ENCODE results near the gene TRAF1. TPM values are rescaled to one million over a fixed set of nuclear protein-coding genes. Genes with fewer than 3 reads are reported as not detected.

Gene TRAF1
- polyA plus RNA-seq, 1 donor from 2014 or later, result 1.3 TPM

DNA sequence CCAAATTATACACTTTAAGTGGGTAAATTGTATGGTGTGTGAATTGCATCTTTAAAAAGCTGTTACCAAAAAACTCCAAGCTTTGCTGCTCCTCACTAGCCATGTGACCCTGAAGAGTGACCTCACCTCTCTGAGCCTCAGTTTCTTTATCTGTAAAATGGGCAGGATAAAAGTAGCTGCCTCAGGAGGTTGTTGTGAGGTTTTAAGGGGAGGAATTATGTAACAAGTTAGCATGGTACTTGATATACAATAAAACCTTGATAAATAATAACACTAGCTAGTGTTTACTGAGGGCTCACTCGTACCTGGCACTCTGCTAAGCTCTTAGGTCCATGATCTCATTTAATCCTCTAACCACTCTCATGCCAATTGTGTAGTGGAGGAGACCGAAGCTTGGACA is 30.6 kb downstream of the TRAF1 start:
- Mint-ChIP-seq H3K4me3 (no peak overlapping the region), H3K36me3 (no peaks in the 10 kb centered on the region), H3K4me1 (peaks cover 28 to 35% (median 32%) of the 10 kb centered on the region in 3 donors), H3K9me3 (no peaks in the 10 kb centered on the region), H3K27ac (no peak overlapping the region), H3K27me3 (no peaks in the 10 kb centered on the region)

GRCh38 chr9:120894321-120895148 is 32.1 kb downstream of the TRAF1 start:
- no peaks in the 10 kb centered on the region for H3K36me3 Mint-ChIP-seq
- peaks cover 22 to 32% (median 31%) of the 10 kb centered on the region in 3 donors for H3K4me1 Mint-ChIP-seq
- no peak overlapping the region for H3K27ac Mint-ChIP-seq
- no peaks in the 10 kb centered on the region for H3K27me3 Mint-ChIP-seq
- H3K9me3 Mint-ChIP-seq, result no peaks in the 10 kb centered on the region
- no peak overlapping the region for H3K4me3 Mint-ChIP-seq

- Mint-ChIP-seq H3K27ac (peak overlapping the region in 2 of 3 donors; percentile 19 to 90), H3K36me3 (no peaks in the 10 kb centered on the region), H3K9me3 (no peaks in the 10 kb centered on the region), H3K4me1 (peaks cover 22 to 32% (median 32%) of the 10 kb centered on the region in 3 donors), H3K27me3 (no peaks in the 10 kb centered on the region), H3K4me3 (peak overlapping the region in 2 of 4 donors; percentile 36 to 85)
Measured at GRCh38 chr9:120893611-120894307, 32.8 kb downstream of the TRAF1 start.

- Mint-ChIP-seq H3K27ac (peak overlapping the region; percentile 19 to 90 (median 49)), H3K27me3 (no peaks in the 10 kb centered on the region), H3K9me3 (no peaks in the 10 kb centered on the region), H3K4me1 (peaks cover 22 to 32% (median 32%) of the 10 kb centered on the region in 3 donors), H3K36me3 (no peaks in the 10 kb centered on the region), H3K4me3 (peak overlapping the region; percentile 0 to 85 (median 50))
Measured at GRCh38 chr9:120892748-120893610, 33.6 kb downstream of the TRAF1 start.

- Mint-ChIP-seq H3K36me3 (no peaks in the 10 kb centered on the region), H3K27ac (peak overlapping the region; percentile 6 to 90 (median 49)), H3K27me3 (no peaks in the 10 kb centered on the region), H3K4me1 (peaks cover 22 to 31% (median 29%) of the 10 kb centered on the region in 3 donors), H3K4me3 (peak overlapping the region; percentile 0 to 69 (median 46)), H3K9me3 (no peaks in the 10 kb centered on the region)
Measured at GRCh38 chr9:120891884-120892747, 34.5 kb downstream of the TRAF1 start.

- H3K36me3 Mint-ChIP-seq, result no peaks in the 10 kb centered on the region
- no peaks in the 10 kb centered on the region for H3K27me3 Mint-ChIP-seq
- peak overlapping the region in 1 of 4 donors; percentile 61 for H3K4me3 Mint-ChIP-seq
- peaks cover 22 to 26% (median 24%) of the 10 kb centered on the region in 3 donors for H3K4me1 Mint-ChIP-seq
- H3K27ac Mint-ChIP-seq, result peak overlapping the region in 2 of 3 donors; percentile 6 to 90
- H3K9me3 Mint-ChIP-seq, result no peaks in the 10 kb centered on the region
Measured at GRCh38 chr9:120891245-120891883, 35.2 kb downstream of the TRAF1 start.

DNA sequence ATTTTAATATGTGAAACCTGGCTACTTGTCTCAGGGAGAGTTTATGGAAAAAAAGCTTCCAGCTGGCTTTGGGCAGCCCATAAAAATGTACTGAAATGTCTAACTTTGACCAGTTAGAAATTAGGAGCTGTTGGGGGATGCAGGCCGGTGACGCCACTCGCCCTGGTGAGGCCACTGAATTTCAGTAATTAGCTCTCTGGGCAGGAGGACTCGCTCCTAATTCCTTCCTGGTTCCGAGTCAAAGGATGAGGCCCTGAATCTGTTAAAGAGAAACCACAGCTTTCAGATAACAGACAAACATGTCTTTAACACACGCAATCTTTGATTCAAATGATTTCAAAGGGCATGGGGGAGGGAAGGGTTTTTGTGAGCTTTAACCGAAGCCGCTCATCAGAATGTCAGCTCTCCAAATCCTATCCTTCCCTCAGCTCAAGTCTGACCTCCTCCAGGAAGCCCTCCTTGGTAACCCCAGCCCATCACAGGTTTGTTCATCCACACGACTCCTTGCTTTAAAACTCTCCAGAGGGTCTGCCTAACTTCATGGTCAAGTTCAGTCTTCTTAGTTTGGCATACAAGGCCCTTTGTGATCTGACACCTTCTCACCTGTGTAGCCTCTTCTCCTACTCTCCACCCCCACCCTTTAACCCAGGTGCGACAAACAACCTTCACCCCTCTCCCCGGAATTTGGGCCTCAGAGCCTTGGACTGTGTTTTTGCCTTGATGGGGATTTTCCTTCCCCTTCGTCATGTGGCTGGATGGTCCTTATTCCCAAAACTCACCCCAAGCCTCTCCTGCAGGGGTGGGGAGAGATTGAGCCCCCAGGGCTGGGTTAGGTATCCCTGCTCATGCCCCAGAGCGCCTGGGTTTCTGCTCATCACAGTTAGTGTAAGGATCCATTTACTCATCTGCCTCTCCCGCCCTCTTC is 36.0 kb downstream of the TRAF1 start:
- no peaks in the 10 kb centered on the region for H3K9me3 Mint-ChIP-seq
- peaks cover 22 to 27% (median 26%) of the 10 kb centered on the region in 3 donors for H3K4me1 Mint-ChIP-seq
- no peaks in the 10 kb centered on the region for H3K36me3 Mint-ChIP-seq
- no peaks in the 10 kb centered on the region for H3K27me3 Mint-ChIP-seq
- peak overlapping the region in 1 of 3 donors; percentile 73 for H3K27ac Mint-ChIP-seq
- no peak overlapping the region for H3K4me3 Mint-ChIP-seq

- H3K27me3 Mint-ChIP-seq, result no peaks in the 10 kb centered on the region
- no peak overlapping the region for H3K27ac Mint-ChIP-seq
- H3K4me3 Mint-ChIP-seq, result peak overlapping the region in 1 of 4 donors; percentile 67
- H3K9me3 Mint-ChIP-seq, result no peaks in the 10 kb centered on the region
- peaks cover 22 to 27% (median 26%) of the 10 kb centered on the region in 3 donors for H3K4me1 Mint-ChIP-seq
- no peaks in the 10 kb centered on the region for H3K36me3 Mint-ChIP-seq
Measured at GRCh38 chr9:120889606-120890271, 36.9 kb downstream of the TRAF1 start.

- H3K27ac Mint-ChIP-seq, result no peak overlapping the region
- no peaks in the 10 kb centered on the region for H3K27me3 Mint-ChIP-seq
- H3K36me3 Mint-ChIP-seq, result no peaks in the 10 kb centered on the region
- no peak overlapping the region for H3K4me3 Mint-ChIP-seq
- H3K9me3 Mint-ChIP-seq, result no peaks in the 10 kb centered on the region
- H3K4me1 Mint-ChIP-seq, result peaks cover 21 to 28% (median 25%) of the 10 kb centered on the region in 3 donors
Measured at GRCh38 chr9:120888626-120889025, 38.0 kb downstream of the TRAF1 start.

DNA sequence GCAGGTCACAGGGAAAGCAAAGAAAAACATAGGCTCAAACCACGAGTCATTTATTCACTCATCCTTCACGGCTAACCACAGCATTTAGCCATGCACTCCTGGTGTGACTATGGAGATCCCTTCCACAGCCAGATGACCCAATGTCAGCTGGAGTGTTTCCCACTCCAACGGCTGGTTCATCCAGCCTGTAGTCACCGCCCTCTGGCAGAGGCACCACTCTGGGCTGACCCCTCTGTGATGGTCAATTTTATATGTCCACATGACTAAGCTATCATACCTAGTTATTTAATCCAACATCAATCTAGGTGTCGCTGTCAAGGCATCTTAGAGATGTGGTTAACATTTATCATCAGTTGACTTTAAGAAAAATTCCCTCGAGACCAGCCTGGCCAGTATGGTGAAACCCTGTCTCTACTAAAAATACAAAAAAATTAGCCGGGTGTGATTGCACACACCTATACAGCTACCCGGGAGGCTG is 40.1 kb downstream of the TRAF1 start:
- Mint-ChIP-seq H3K36me3 (no peaks in the 10 kb centered on the region), H3K4me1 (peaks cover 3 to 10% (median 8%) of the 10 kb centered on the region in 3 donors), H3K4me3 (no peak overlapping the region), H3K27ac (no peak overlapping the region), H3K27me3 (no peaks in the 10 kb centered on the region), H3K9me3 (no peaks in the 10 kb centered on the region)

DNA sequence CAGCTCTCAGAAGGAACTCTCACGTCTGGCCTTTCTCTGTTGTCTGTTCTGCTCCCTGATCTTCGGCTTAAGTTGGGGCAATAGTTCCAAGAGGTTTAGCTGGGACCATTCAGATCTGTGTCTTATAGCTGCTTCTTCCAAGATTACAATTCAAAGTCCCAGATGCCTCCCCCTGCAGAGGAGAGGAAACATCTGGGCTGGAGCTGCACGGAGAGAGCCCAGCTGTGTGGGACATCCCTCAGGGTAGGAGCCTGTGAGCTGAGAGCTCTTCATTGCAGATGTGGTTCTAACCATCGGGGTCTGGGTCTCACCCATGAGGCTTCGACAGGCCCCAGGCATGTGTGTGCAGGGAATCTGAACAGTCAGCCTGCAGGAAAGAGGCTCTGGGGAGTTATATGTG is 40.6 kb downstream of the TRAF1 start:
- Mint-ChIP-seq H3K9me3 (no peaks in the 10 kb centered on the region), H3K4me1 (peaks cover 0 to 7% (median 7%) of the 10 kb centered on the region in 3 donors), H3K27ac (peak overlapping the region in 1 of 3 donors; percentile 72), H3K36me3 (no peaks in the 10 kb centered on the region), H3K27me3 (no peaks in the 10 kb centered on the region), H3K4me3 (no peak overlapping the region)

- Mint-ChIP-seq H3K4me1 (peaks cover 0 to 8% (median 7%) of the 10 kb centered on the region in 3 donors), H3K4me3 (no peak overlapping the region), H3K36me3 (no peaks in the 10 kb centered on the region), H3K27ac (peak overlapping the region in 1 of 3 donors; percentile 72), H3K9me3 (no peaks in the 10 kb centered on the region), H3K27me3 (no peaks in the 10 kb centered on the region)
Measured at GRCh38 chr9:120885457-120885856, 41.1 kb downstream of the TRAF1 start.
